Brain microvascular endothelial cell (primary cell): ENCODE results near the gene MPHOSPH8.

Source experiments
- DNase-seq: peaks from one replicate; pipeline ENCODE4 v3.0.0-alpha.2; 2020
- H3K27ac ChIP-seq: fragments of 250-450 bp; sonication (Bioruptor Pico); 2 replicates; pipeline ENCODE4 v1.5.1; 2020; ENCODE audit warnings: mild to moderate bottlenecking, moderate library complexity
- H3K27me3 ChIP-seq: fragments of 250-450 bp; sonication (Bioruptor Pico); replicated peaks from 2 replicates; pipeline ENCODE4 v1.5.1; 2020; ENCODE audit warnings: mild to moderate bottlenecking
- H3K36me3 ChIP-seq: fragments of 250-450 bp; sonication (Bioruptor Pico); replicated peaks from 2 replicates; pipeline ENCODE4 v1.5.1; 2020; ENCODE audit warnings: mild to moderate bottlenecking
- H3K4me3 ChIP-seq: 2 replicates; pipeline ENCODE4 v1.5.1; 2011; ENCODE audit warnings: low read depth, mild to moderate bottlenecking, control low read depth, low read length, moderate library complexity
- in situ Hi-C: cut with HindIII; loops from 2 replicates; pipeline ENCODE4 v1.10.0; 2017; ENCODE audit warnings: low sequenced_read_pairs, low pct_ligation_motif_present
- TF ChIP-seq, protein P1 (sequence below): IDR thresholded peaks from 2 replicates; pipeline ENCODE4 v1.5.1; 2011; ENCODE audit warnings: low read depth, mild to moderate bottlenecking, moderate library complexity, low read length, control low read depth, inconsistent platforms; ENCODE audit errors: missing control alignments

MPHOSPH8 gene, protein sequence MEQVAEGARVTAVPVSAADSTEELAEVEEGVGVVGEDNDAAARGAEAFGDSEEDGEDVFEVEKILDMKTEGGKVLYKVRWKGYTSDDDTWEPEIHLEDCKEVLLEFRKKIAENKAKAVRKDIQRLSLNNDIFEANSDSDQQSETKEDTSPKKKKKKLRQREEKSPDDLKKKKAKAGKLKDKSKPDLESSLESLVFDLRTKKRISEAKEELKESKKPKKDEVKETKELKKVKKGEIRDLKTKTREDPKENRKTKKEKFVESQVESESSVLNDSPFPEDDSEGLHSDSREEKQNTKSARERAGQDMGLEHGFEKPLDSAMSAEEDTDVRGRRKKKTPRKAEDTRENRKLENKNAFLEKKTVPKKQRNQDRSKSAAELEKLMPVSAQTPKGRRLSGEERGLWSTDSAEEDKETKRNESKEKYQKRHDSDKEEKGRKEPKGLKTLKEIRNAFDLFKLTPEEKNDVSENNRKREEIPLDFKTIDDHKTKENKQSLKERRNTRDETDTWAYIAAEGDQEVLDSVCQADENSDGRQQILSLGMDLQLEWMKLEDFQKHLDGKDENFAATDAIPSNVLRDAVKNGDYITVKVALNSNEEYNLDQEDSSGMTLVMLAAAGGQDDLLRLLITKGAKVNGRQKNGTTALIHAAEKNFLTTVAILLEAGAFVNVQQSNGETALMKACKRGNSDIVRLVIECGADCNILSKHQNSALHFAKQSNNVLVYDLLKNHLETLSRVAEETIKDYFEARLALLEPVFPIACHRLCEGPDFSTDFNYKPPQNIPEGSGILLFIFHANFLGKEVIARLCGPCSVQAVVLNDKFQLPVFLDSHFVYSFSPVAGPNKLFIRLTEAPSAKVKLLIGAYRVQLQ

DNA sequence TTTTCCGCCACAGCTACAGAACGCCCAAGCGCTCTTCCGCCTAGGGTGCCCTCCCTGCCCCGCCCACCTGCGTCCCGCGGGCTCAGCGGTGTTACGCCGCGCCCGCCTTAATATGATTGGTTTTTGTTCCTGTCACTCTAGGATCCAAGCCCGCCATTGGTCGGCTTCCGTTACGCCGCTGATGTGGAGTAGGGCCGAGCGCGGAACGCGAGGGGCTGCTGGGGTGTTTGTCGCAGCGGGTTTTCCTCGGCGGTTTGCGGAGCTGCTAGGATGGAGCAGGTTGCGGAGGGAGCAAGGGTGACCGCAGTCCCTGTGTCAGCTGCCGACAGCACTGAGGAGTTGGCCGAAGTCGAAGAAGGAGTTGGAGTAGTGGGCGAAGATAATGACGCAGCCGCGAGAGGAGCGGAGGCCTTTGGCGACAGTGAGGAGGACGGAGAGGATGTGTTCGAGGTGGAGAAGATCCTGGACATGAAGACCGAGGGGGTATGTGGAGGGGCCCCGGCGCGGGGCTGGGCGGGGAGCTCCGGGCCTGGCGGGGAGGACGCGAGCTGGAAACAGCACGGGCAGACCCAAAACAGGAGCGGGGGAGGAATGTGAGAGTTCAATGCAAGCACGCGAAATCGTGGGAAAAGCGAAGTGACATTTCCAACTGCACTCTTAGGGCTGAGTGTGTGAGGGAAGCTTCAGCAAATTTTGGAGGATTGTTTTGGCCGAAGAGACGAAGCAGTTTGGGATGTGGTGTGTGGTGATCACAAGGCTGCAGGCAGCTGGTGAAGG is at the start of gene MPHOSPH8:
Gene MPHOSPH8 (plus strand): TSS at position 181 of the 777 bp plus-strand sequence. CDS start 90 bp downstream, at position 271.
- Histone ChIP-seq H3K27ac (peak within 1 kb of the TSS; percentile 76), H3K27me3 (no peaks in the 10 kb centered on the region), H3K36me3 (no peaks in the 10 kb centered on the region), H3K4me3 (peak within 1 kb of the TSS; percentile 85)
- peak; percentile 94 for DNase-seq
- TF ChIP-seq, protein P1, sequence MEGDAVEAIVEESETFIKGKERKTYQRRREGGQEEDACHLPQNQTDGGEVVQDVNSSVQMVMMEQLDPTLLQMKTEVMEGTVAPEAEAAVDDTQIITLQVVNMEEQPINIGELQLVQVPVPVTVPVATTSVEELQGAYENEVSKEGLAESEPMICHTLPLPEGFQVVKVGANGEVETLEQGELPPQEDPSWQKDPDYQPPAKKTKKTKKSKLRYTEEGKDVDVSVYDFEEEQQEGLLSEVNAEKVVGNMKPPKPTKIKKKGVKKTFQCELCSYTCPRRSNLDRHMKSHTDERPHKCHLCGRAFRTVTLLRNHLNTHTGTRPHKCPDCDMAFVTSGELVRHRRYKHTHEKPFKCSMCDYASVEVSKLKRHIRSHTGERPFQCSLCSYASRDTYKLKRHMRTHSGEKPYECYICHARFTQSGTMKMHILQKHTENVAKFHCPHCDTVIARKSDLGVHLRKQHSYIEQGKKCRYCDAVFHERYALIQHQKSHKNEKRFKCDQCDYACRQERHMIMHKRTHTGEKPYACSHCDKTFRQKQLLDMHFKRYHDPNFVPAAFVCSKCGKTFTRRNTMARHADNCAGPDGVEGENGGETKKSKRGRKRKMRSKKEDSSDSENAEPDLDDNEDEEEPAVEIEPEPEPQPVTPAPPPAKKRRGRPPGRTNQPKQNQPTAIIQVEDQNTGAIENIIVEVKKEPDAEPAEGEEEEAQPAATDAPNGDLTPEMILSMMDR: no peak
- in situ Hi-C loops: no loop called here

- peak overlapping the region; percentile 20 for H3K4me3 ChIP-seq
- in situ Hi-C loops: no loop called here
- H3K27me3 ChIP-seq: no peaks in the 10 kb centered on the region
- no peak overlapping the region for H3K27ac ChIP-seq
- TF ChIP-seq, protein P1: no peak
- no peaks in the 10 kb centered on the region for H3K36me3 ChIP-seq
- DNase-seq: no peak
These were observed 46.4 kb upstream of the MPHOSPH8 start for GRCh38 chr13:19586904-19587634.

- no peak overlapping the region for H3K4me3 ChIP-seq
These were observed 45.7 kb upstream of the MPHOSPH8 start for GRCh38 chr13:19587635-19588300.

GRCh38 chr13:19589312-19589711 is 44.1 kb upstream of the MPHOSPH8 start:
- Histone ChIP-seq H3K4me3 (no peak overlapping the region), H3K27ac (no peak overlapping the region), H3K27me3 (no peaks in the 10 kb centered on the region), H3K36me3 (no peaks in the 10 kb centered on the region)
- TF ChIP-seq, protein P1: no peak
- in situ Hi-C loops: no loop called here
- no peak for DNase-seq

More at GRCh38 chr13:19587635-19588300, 45.7 kb upstream of the MPHOSPH8 start:
- no peak overlapping the region for H3K27ac ChIP-seq
- no peaks in the 10 kb centered on the region for H3K36me3 ChIP-seq
- no peaks in the 10 kb centered on the region for H3K27me3 ChIP-seq
- TF ChIP-seq, protein P1: peak; percentile 52
- in situ Hi-C loops: no loop called here
- DNase-seq: peak; percentile 63
